Nephron progenitor cell (in vitro differentiated cells): ENCODE measurements around the gene EPHB1.

ENCODE experiments used
- DNase-seq: peaks from one replicate; pipeline ENCODE4 v3.0.0; 2021
- H3K27ac Mint-ChIP-seq: 2 replicates; pipeline ENCODE4 v1.8.0; 2021; ENCODE audit warnings: mild to moderate bottlenecking, moderate library complexity, mixed read lengths
- H3K27me3 Mint-ChIP-seq: 2 replicates; pipeline ENCODE4 v1.8.0; 2021; ENCODE audit warnings: mild to moderate bottlenecking, low read depth, mixed read lengths; ENCODE audit not compliant: poor library complexity
- H3K36me3 Mint-ChIP-seq: 2 replicates; pipeline ENCODE4 v1.8.0; 2021; ENCODE audit warnings: low read depth, mixed read lengths
- H3K4me1 Mint-ChIP-seq: 2 replicates; pipeline ENCODE4 v1.8.0; 2021; ENCODE audit warnings: mixed read lengths
- H3K4me3 Mint-ChIP-seq: 2 replicates; pipeline ENCODE4 v1.8.0; 2021; ENCODE audit warnings: mild to moderate bottlenecking, moderate library complexity, mixed read lengths
- H3K9me3 Mint-ChIP-seq: 2 replicates; pipeline ENCODE4 v1.8.0; 2021; ENCODE audit warnings: mild to moderate bottlenecking, moderate library complexity, mixed read lengths
- TF ChIP-seq, protein P1 (sequence below): fragments of 200-600 bp; sonication (generic); IDR thresholded peaks from 2 replicates; pipeline ENCODE4 v1.5.0; 2021; ENCODE audit warnings: antibody characterized with exemption

Gene EPHB1

DNA sequence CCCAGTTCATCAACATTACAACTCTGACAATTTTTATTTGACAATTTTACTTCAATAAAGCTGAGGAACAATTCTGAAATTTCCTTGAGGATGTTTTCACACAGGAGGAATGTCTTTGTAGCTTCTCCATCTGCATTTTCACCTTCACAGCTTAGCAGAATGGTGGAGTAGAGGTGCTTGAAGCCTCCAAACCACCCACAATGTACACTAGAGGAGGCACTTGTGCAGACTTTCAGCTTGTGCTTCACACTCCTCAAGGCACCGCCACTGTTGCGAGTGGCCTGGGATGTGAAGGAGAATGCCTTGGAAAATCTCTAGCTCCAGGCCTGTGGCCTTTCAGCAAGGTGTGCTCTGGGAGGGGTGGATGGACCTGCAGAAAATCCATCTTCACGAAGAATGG lies 181.9 kb downstream of the EPHB1 start:
- Mint-ChIP-seq H3K9me3 (no peaks in the 10 kb centered on the region), H3K4me3 (no peak overlapping the region), H3K27ac (no peak overlapping the region), H3K36me3 (no peaks in the 10 kb centered on the region), H3K27me3 (peaks cover 5% of the 10 kb centered on the region), H3K4me1 (no peaks in the 10 kb centered on the region)
- no peak for DNase-seq
- TF ChIP-seq, protein P1, sequence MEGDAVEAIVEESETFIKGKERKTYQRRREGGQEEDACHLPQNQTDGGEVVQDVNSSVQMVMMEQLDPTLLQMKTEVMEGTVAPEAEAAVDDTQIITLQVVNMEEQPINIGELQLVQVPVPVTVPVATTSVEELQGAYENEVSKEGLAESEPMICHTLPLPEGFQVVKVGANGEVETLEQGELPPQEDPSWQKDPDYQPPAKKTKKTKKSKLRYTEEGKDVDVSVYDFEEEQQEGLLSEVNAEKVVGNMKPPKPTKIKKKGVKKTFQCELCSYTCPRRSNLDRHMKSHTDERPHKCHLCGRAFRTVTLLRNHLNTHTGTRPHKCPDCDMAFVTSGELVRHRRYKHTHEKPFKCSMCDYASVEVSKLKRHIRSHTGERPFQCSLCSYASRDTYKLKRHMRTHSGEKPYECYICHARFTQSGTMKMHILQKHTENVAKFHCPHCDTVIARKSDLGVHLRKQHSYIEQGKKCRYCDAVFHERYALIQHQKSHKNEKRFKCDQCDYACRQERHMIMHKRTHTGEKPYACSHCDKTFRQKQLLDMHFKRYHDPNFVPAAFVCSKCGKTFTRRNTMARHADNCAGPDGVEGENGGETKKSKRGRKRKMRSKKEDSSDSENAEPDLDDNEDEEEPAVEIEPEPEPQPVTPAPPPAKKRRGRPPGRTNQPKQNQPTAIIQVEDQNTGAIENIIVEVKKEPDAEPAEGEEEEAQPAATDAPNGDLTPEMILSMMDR = no peak

DNA sequence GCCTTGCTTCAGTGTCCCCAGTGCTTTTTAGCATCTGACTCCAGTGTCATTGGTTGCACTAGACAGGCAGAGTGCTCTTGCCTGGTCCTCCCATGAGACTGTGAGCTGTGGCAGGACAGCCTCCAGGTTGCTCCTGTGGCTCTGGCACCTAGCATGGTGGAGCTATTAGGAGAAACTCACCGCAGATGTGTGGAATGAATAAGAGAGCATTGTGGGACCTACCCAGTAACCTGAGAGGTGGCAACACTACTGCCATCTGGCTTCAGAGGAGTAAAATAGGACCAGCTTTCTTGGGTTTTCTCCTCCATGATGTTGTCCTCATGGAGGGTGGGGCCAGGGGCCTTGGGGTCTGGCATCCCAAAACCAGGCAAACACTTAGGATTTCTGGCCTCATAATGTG lies 183.6 kb downstream of the EPHB1 start:
- TF ChIP-seq, protein P1 = no peak
- Mint-ChIP-seq H3K36me3 (no peaks in the 10 kb centered on the region), H3K27me3 (peaks cover 7% of the 10 kb centered on the region)

DNA sequence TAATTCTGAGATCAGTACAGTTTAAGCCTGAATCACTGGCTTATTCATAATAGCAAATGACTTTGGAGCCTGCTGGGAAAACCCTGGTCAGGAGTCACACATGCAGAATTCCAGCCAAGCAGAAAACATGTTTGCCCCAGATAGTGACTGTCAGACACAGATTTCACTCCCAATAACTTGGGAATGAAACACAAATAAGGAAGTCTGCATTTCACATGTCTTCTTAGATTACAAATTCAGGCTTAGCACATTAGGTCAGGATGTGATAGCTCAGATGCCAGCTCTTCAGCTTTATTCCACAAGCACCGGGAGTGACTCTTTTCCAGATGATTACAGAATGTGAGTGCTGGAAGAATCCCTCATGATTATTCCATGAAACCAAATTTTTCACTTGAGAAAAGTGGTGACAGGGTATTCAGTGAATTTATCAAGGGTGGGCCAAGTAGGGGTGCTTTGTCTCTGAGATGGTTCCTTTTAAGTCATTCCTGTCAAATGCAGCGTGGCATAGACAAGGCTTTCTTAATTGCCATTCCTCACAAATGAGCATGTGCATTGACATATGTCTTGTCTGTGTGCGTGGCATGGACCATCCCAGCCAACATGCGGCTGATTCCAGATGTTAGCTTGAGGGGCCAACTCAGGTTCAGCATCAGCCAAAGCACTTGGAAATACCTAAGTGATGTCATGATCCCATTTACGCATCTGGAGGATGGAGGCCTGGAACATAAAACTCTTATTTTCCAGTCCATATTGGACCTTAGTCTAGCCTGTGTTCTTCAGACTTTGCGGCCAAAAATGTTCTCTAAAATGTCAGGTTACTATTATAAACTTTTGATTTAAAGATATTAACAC lies 191.0 kb downstream of the EPHB1 start:
- DNase-seq = no peak
- H3K9me3 Mint-ChIP-seq = no peaks in the 10 kb centered on the region
- no peak overlapping the region for H3K27ac Mint-ChIP-seq
- TF ChIP-seq, protein P1 = no peak
- peaks cover 9% of the 10 kb centered on the region for H3K27me3 Mint-ChIP-seq
- H3K36me3 Mint-ChIP-seq = no peaks in the 10 kb centered on the region
- H3K4me1 Mint-ChIP-seq = peaks cover 9% of the 10 kb centered on the region
- no peak overlapping the region for H3K4me3 Mint-ChIP-seq

More for the DNA sequence above, 183.6 kb downstream of the EPHB1 start:
- H3K27ac Mint-ChIP-seq = no peak overlapping the region
- no peaks in the 10 kb centered on the region for H3K9me3 Mint-ChIP-seq
- H3K4me1 Mint-ChIP-seq = no peaks in the 10 kb centered on the region
- no peak overlapping the region for H3K4me3 Mint-ChIP-seq
- no peak for DNase-seq

DNA sequence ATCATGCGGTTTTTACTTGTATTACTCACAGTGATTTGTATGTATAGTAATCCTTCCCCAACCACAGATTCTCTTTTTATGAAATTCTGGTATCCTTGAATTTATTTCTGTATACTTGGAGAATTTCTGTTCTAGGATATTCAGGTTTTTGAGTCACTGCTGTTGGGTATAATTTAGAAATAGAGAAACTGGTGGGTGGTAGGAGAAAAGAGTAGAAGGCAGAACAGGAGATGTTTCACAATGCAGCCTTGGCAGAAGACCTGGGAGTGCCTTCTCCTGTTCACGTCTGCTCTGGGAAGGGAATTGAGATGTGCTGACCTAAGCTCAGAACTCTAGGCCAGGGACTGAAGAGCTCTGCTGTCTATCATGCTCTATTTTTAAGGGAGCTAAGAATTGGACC lies 193.6 kb downstream of the EPHB1 start:
- Mint-ChIP-seq H3K36me3 (no peaks in the 10 kb centered on the region), H3K4me3 (no peak overlapping the region), H3K27ac (no peak overlapping the region), H3K27me3 (peaks cover 7% of the 10 kb centered on the region), H3K4me1 (peaks cover 29% of the 10 kb centered on the region), H3K9me3 (no peaks in the 10 kb centered on the region)
- DNase-seq = no peak
- TF ChIP-seq, protein P1 = no peak

DNA sequence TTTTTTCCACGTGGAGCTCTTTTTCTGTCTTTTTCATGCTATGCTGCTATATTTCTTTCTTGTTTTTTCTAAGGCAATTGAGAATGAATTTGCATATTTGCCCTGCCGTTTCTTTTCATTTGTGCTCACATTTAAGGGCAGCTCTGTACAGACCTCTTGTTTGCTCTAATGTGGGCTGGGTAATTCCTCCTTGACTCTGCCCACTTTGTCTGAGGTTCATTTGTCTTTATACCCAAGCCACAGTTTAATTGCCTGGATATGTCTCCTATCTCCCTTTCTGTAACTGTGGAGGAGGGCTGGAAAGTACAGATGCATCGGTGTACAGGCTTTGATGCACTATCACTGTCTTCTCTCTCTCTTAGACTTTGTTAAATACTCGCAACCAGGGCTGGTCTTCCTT lies 195.9 kb downstream of the EPHB1 start:
- TF ChIP-seq, protein P1 = no peak
- H3K36me3 Mint-ChIP-seq = no peaks in the 10 kb centered on the region
- no peaks in the 10 kb centered on the region for H3K27me3 Mint-ChIP-seq
- H3K4me3 Mint-ChIP-seq = no peak overlapping the region
- H3K27ac Mint-ChIP-seq = no peak overlapping the region
- no peaks in the 10 kb centered on the region for H3K9me3 Mint-ChIP-seq
- peaks cover 29% of the 10 kb centered on the region for H3K4me1 Mint-ChIP-seq
- DNase-seq = no peak
